ENCODE results near the gene DCP1B. TPM values are rescaled to one million over a fixed set of nuclear protein-coding genes. Genes with fewer than 3 reads are reported as not detected.

DCP1B gene
- total and polyA plus RNA-seq, 2 of the 4 experiments (the other 2 are of a cell fraction): 13.3 to 19.7 TPM

DNA sequence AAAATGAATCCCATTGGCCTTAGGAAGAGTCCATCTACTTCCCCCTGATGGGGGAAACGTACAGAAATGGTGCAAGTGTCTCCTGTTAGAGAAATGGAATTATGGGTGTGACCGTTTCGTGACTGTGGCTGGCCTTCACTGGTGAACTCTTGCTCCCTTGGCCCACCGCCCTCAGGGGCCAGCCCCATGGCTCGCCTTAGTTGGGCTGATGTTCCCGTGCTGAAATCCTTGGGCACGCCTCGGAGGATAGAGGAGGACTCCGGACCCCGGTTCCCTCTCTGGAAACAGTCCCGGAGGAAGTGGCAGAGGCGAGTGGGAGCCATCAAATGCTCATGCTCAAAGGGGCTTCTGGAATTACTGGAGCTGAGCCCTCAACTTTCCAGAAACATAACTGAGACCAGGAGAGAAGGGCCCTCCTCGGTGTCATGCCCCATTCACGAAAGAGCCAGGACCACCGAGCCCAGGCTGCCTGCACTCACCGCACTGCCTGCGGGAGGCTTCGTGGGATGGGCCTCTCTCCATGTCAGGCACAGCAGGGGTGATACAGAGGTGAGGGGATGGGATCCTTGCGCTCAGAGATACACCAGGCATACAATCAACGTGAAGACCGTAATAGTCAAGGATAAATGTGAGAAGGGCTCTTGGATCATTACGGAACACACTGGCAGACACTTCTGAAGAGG is 75.7 kb downstream of the DCP1B start:
- no peak overlapping the region for H2BK120ac ChIP-seq (ENCODE audit: low read depth, low read length)
- H3K18ac ChIP-seq (ENCODE audit: low read depth, low read length): no peak overlapping the region
- DNase-seq (no peak), ATAC-seq (ENCODE audit: low read depth) (no peak)
- no peak overlapping the region for H2BK20ac ChIP-seq (ENCODE audit: low read depth, low read length)
- H3K4me2 ChIP-seq (ENCODE audit: low read depth, low read length): no peak overlapping the region
- H4K8ac ChIP-seq (ENCODE audit: low read depth in 2 of 2, low read length in 2 of 2): no peak overlapping the region
- peaks cover 3% of the 10 kb centered on the region; the same call in 1 of the 2 replicates for H4K20me1 ChIP-seq (ENCODE audit: insufficient read depth, low read length)
- no peak overlapping the region for H3K4me3 ChIP-seq (ENCODE audit: insufficient read depth, low read depth, low read length)
- ChIA-PET CTCF (no interaction called here), POLR2A (ENCODE audit: unreplicated experiment) (no interaction called here)
- no peaks in the 10 kb centered on the region for H3K36me3 ChIP-seq (ENCODE audit: control insufficient read depth, insufficient read depth, low read length)
- no peak overlapping the region for H2BK15ac ChIP-seq (ENCODE audit: low read depth, low read length)
- peaks cover 52% of the 10 kb centered on the region for H3K27me3 ChIP-seq (ENCODE audit: control insufficient read depth, insufficient read depth, low read length)
- no peak overlapping the region for H3K23ac ChIP-seq (ENCODE audit: low read depth, low read length)
- intact Hi-C loops (cut with micrococcal nuclease): no loop called here
- H3K9me3 ChIP-seq (ENCODE audit: control insufficient read depth, insufficient read depth, low read length): no peaks in the 10 kb centered on the region; the same call in 1 of the 2 replicates
- dilution Hi-C loops (cut with HindIII; ENCODE audit: low sequenced_read_pairs, unreplicated experiment): no loop called here
- H3K4ac ChIP-seq (ENCODE audit: low read depth, low read length): no peak overlapping the region
- H4K5ac ChIP-seq (ENCODE audit: low read depth, low read length): no peak overlapping the region
- H4K91ac ChIP-seq (ENCODE audit: insufficient read depth, low read depth, low read length): no peak overlapping the region
- no peak overlapping the region for H2AK5ac ChIP-seq (ENCODE audit: low read depth, low read length)
- H3K56ac ChIP-seq (ENCODE audit: extremely low read depth, insufficient read depth, low read length): no peak overlapping the region
- H3K14ac ChIP-seq (replicated peaks; ENCODE audit: low read depth, low read length): no peak overlapping the region
- H3K9me1 ChIP-seq (ENCODE audit: insufficient read depth, low read length): peaks cover 10% of the 10 kb centered on the region; the same call in 1 of the 2 replicates
- no peak overlapping the region for H2AK9ac ChIP-seq (replicated peaks; ENCODE audit: low read depth, low read length, poor library complexity)
- no peak overlapping the region for H3K9ac ChIP-seq (ENCODE audit: low read depth, low read length)
- no peak overlapping the region for H2AFZ ChIP-seq (replicated peaks; ENCODE audit: low read length, poor library complexity)
- in situ Hi-C loops (cut with MboI; ENCODE audit: low sequenced_read_pairs): no loop called here
- H3K27ac ChIP-seq (ENCODE audit: insufficient read depth, low read length): no peak overlapping the region
- TF ChIP-seq, protein P1, sequence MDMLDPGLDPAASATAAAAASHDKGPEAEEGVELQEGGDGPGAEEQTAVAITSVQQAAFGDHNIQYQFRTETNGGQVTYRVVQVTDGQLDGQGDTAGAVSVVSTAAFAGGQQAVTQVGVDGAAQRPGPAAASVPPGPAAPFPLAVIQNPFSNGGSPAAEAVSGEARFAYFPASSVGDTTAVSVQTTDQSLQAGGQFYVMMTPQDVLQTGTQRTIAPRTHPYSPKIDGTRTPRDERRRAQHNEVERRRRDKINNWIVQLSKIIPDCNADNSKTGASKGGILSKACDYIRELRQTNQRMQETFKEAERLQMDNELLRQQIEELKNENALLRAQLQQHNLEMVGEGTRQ (IDR thresholded peaks at IDR 0.05; ENCODE audit: low read depth, low read length): no peak
- TF ChIP-seq NFE2L2 (IDR thresholded peaks at IDR 0.05; ENCODE audit: low read depth, low read length) (no peak), POLR2A (IDR thresholded peaks at IDR 0.05; ENCODE audit: low read depth, low read length) (no peak), RFX5 (IDR thresholded peaks at IDR 0.05; ENCODE audit: low read depth, low read length) (no peak), CHD1 (IDR thresholded peaks at IDR 0.05; ENCODE audit: low read depth, low read length) (no peak)
- 82% methylated on average over 9 of the region's 22 CpGs; no CpG with 5 or more reads in 1 of the 2 experiments for WGBS, 2 experiments (ENCODE audit: extremely low coverage in 2 of 2, insufficient read length in 1 of 2)
- BruUV-seq (replicated peaks): no TSS peak
- H3K79me1 ChIP-seq (ENCODE audit: low read depth in 1 of 2, low read length in 2 of 2): no peaks in the 10 kb centered on the region
- H2BK5ac ChIP-seq (ENCODE audit: low read depth, low read length, poor library complexity, severe bottlenecking): no peak overlapping the region
- H3K4me1 ChIP-seq (ENCODE audit: control insufficient read depth, insufficient read depth, low read length): peaks cover 7% of the 10 kb centered on the region
